Smooth muscle cell (in vitro differentiated cells): Measurements from ENCODE around the gene SSR4. TPM values are rescaled to one million over a fixed set of nuclear protein-coding genes. Genes with fewer than 3 reads are reported as not detected.

ENCODE experiments used
- DNase-seq: peaks from one replicate; lab custom pipeline; 2025; ENCODE audit not compliant: unreplicated experiment; lab: John Stamatoyannopoulos, UW
- H2AFZ ChIP-seq: fragments of 200-600 bp; sonication (generic); 2 replicates; pipeline ENCODE4 v1.6.0; 2016; ENCODE audit warnings: antibody characterized with exemption, low read depth, mild to moderate bottlenecking
- H3F3A ChIP-seq: fragments of 200-600 bp; sonication (generic); 2 replicates; pipeline ENCODE4 v1.6.0; 2017; ENCODE audit warnings: antibody characterized with exemption, low read depth
- H3K27ac ChIP-seq: fragments of 200-600 bp; sonication (generic); 2 replicates; pipeline ENCODE4 v1.5.1; 2016; ENCODE audit warnings: low read depth, mild to moderate bottlenecking
- H3K27me3 ChIP-seq: fragments of 200-600 bp; sonication (generic); 2 replicates; pipeline ENCODE4 v1.6.1; 2016; ENCODE audit warnings: low read depth, mild to moderate bottlenecking
- H3K36me3 ChIP-seq: fragments of 200-600 bp; sonication (generic); 2 replicates; pipeline ENCODE4 v1.5.1; 2016; ENCODE audit warnings: low read depth
- H3K4me1 ChIP-seq: fragments of 200-600 bp; sonication (generic); 2 replicates; pipeline ENCODE4 v1.5.1; 2016; ENCODE audit warnings: low read depth
- H3K4me2 ChIP-seq: fragments of 200-600 bp; sonication (generic); 2 replicates; pipeline ENCODE4 v1.6.0; 2016; ENCODE audit warnings: mild to moderate bottlenecking
- H3K4me3 ChIP-seq: fragments of 200-600 bp; sonication (generic); 2 replicates; pipeline ENCODE4 v1.5.1; 2016; ENCODE audit warnings: mild to moderate bottlenecking
- H3K79me2 ChIP-seq: fragments of 200-600 bp; sonication (generic); 2 replicates; pipeline ENCODE4 v1.6.0; 2016; ENCODE audit warnings: low read depth, mild to moderate bottlenecking
- H3K9ac ChIP-seq: fragments of 200-600 bp; sonication (generic); 2 replicates; pipeline ENCODE4 v1.6.0; 2016; ENCODE audit warnings: low read depth
- H3K9me3 ChIP-seq: fragments of 200-600 bp; sonication (generic); replicated peaks from 2 replicates; pipeline ENCODE4 v1.5.1; 2016; ENCODE audit warnings: low read depth
- H4K20me1 ChIP-seq: fragments of 200-600 bp; sonication (generic); 2 replicates; pipeline ENCODE4 v1.6.0; 2016; ENCODE audit warnings: low read depth
- CTCF ChIP-seq: fragments of 200-600 bp; sonication (generic); IDR thresholded peaks from 2 replicates; pipeline ENCODE4 v1.5.1; 2017; ENCODE audit warnings: borderline replicate concordance, mild to moderate bottlenecking, antibody characterized with exemption; ENCODE audit not compliant: insufficient read depth, poor library complexity, severe bottlenecking
- WGBS: methylation state at CpG from one replicate; pipeline ENCODE4 v1.1.7; 2016; ENCODE audit warnings: low lambda C conversion rate; 5-methylcytosine and 5-hydroxymethylcytosine counted together
- polyA plus RNA-seq: library from polyadenylated mRNA; unstranded; fragments of >200 nt; fragmentation: Nextera tagmentation; extraction: Ambion mirVana; gene quantifications from 2 replicates; pipeline ENCODE4 v1.2.1, GENCODE V29; 2016
- total RNA-seq: library from RNA; depleted of rRNA; stranded (reverse); fragments of >200 nt; gene quantifications from 2 replicates; pipeline ENCODE4 v1.2.3, GENCODE V29; 2014

The SSR4 gene
- total and polyA plus RNA-seq, 2 experiments from 2014 or later, result 443 to 677 TPM

DNA sequence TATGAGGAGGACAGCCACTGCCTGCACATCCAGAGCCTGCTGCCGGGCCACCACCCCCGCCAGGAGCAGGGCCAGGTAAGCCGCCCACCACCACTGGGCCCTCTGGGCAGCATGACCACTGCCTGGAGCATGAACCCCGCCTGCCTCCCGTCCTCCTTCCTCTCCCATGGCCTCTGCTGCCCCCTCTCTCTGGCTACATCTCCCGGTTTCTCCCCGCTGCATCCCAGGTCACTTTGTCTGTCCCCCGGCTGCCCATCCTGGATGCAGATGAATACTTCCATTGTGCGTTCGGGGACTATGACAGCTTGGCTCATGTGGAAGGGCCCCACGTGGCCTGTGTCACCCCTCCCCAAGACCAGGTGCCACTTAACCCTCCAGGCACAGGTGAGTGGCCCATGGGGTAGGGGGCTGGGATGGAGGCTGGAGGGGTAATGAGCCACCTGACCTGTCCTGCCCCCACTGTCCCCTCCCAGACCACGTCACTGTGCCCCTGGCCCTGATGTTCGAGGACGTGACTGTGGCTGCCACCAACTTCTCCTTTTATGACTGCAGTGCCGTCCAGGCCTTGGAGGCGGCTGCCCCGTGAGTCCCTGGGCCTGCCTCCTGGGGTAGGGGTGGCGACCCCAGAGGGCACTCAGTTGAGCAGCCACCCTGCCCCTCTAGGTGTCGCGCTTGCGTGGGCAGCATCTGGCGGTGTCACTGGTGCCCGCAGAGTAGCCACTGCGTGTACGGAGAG, 24.4 kb upstream of the SSR4 start:
- no peaks in the 10 kb centered on the region for H4K20me1 ChIP-seq
- no peak for TF ChIP-seq CTCF
- no peaks in the 10 kb centered on the region for H3K27me3 ChIP-seq
- no peak overlapping the region for H3K4me2 ChIP-seq
- no peak overlapping the region for H3K9ac ChIP-seq
- H3K27ac ChIP-seq, result no peak overlapping the region
- DNase-seq, result no peak
- H3F3A ChIP-seq, result no peaks in the 10 kb centered on the region
- no peaks in the 10 kb centered on the region for H3K4me1 ChIP-seq
- H3K4me3 ChIP-seq, result no peak overlapping the region
- H2AFZ ChIP-seq, result no peak overlapping the region
- 87% methylated on average over 25 of the region's 25 CpGs for WGBS
- no peaks in the 10 kb centered on the region for H3K36me3 ChIP-seq
- H3K9me3 ChIP-seq, result no peaks in the 10 kb centered on the region
- H3K79me2 ChIP-seq, result no peaks in the 10 kb centered on the region

DNA sequence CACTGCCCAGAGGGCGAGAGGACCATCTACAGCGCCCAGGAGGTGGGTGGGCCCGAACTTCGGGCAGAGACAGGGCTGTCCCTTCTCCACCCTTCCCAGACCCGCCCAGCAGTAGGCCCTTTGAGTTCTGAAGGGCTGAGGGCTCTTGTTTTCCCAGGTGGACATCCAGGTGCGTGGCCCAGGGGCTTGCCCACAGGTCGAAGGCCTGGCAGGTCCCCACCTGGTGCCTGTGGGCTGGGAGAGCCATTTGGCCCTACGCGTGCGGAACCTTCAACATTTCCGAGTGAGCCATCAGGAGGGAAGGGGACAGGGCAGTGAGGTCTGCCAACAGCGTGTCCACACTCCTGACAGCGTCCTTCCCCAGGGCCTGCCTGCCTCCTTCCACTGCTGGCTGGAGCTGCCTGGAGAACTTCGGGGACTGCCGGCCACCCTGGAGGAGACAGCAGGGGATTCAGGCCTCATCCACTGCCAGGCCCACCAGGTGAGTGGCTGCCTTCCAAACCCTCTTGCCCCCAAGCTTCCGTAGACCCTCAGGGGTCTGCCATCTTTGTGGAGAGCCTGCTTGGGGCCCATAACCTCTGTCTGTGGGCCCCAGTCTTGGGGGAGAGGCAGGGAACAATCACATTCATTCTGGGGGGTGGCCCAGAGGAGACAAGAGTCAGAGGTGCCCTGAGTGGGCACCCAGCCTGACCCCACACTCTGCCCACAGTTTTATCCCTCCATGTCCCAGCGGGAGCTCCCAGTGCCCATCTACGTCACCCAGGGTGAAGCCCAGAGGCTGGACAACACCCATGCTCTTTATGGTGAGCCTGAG, 23.7 kb upstream of the SSR4 start:
- Histone ChIP-seq H2AFZ (no peak overlapping the region), H3K36me3 (no peaks in the 10 kb centered on the region), H3K27me3 (no peaks in the 10 kb centered on the region), H3K79me2 (no peaks in the 10 kb centered on the region), H3K4me3 (no peak overlapping the region), H3K27ac (no peak overlapping the region), H4K20me1 (no peaks in the 10 kb centered on the region), H3F3A (no peaks in the 10 kb centered on the region), H3K4me1 (no peaks in the 10 kb centered on the region), H3K9ac (no peak overlapping the region), H3K9me3 (no peaks in the 10 kb centered on the region), H3K4me2 (no peak overlapping the region)
- DNase-seq, result no peak
- 87% methylated on average over 18 of the region's 18 CpGs for whole genome bisulfite sequencing
- TF ChIP-seq CTCF, result no peak

DNA sequence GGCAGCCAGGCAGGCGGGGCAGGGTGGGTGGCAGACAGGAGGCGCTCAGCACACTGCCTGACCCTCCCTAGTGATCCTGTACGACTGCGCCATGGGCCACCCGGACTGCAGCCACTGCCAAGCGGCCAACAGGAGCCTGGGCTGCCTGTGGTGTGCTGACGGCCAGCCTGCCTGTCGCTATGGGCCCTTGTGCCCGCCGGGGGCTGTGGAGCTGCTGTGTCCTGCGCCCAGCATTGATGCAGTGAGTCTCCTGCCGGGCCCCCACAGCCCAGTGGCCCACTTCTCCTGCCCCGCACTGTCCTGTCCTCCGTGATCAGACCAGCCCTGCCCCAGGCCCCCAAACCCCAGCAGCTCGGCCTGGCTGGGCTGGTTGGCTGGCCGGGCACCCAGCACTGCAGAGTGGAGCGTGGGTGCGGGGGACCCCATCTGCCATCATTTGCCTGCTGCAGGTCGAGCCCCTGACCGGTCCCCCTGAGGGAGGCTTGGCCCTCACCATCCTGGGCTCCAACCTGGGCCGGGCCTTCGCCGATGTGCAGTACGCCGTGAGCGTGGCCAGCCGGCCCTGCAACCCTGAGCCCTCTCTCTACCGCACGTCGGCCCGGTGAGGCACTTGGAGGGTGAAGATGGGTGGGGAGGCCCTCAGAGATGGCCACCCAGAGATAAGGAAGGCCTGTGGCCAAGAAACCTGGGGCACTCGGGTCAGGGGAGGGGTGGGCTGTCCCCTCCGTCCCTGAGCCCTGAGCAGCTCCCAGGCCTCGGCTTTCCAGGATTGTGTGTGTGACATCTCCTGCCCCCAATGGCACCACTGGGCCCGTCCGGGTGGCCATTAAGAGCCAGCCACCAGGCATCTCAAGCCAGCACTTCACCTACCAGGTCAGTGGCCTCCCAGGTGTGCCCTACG, 22.8 kb upstream of the SSR4 start:
- no peak overlapping the region for H3K27ac ChIP-seq
- no peaks in the 10 kb centered on the region for H3F3A ChIP-seq
- no peak for TF ChIP-seq CTCF
- no peaks in the 10 kb centered on the region for H3K9me3 ChIP-seq
- no peak overlapping the region for H2AFZ ChIP-seq
- no peak for DNase-seq
- 86% methylated on average over 36 of the region's 37 CpGs for WGBS
- H3K4me1 ChIP-seq, result no peaks in the 10 kb centered on the region
- H3K36me3 ChIP-seq, result no peaks in the 10 kb centered on the region
- no peaks in the 10 kb centered on the region for H3K27me3 ChIP-seq
- H3K4me3 ChIP-seq, result no peak overlapping the region
- H3K9ac ChIP-seq, result no peak overlapping the region
- no peak overlapping the region for H3K4me2 ChIP-seq
- H3K79me2 ChIP-seq, result no peaks in the 10 kb centered on the region
- H4K20me1 ChIP-seq, result no peaks in the 10 kb centered on the region
